Trophoblast cell (in vitro differentiated cells and primary cell): ENCODE measurements around the gene LEF1.

Source experiments
- DNase-seq, 2 donors: peaks; one replicate each; pipeline ENCODE4 v3.0.0-alpha.2; 2016
- H2AFZ ChIP-seq: 2 replicates; pipeline ENCODE4 v1.6.1; 2013; ENCODE audit warnings: low read length, moderate library complexity, mild to moderate bottlenecking; ENCODE audit not compliant: insufficient read depth, poor library complexity
- H2AK5ac ChIP-seq: 2 replicates; pipeline ENCODE4 v1.6.1; 2013; ENCODE audit warnings: mild to moderate bottlenecking, low read length
- H2BK120ac ChIP-seq: 2 replicates; pipeline ENCODE4 v1.6.1; 2013; ENCODE audit warnings: low read length, mild to moderate bottlenecking, moderate library complexity; ENCODE audit not compliant: insufficient read depth, poor library complexity
- H2BK12ac ChIP-seq: 2 replicates; pipeline ENCODE4 v1.6.1; 2013; ENCODE audit warnings: mild to moderate bottlenecking, low read length, moderate library complexity
- H2BK5ac ChIP-seq: 2 replicates; pipeline ENCODE4 v1.6.1; 2013; ENCODE audit warnings: low read length, low read depth, moderate library complexity, mild to moderate bottlenecking; ENCODE audit not compliant: poor library complexity
- H3K14ac ChIP-seq: 2 replicates; pipeline ENCODE4 v1.6.1; 2013; ENCODE audit warnings: mild to moderate bottlenecking, low read length
- H3K18ac ChIP-seq: 2 replicates; pipeline ENCODE4 v1.6.1; 2013; ENCODE audit warnings: mild to moderate bottlenecking, low read length
- H3K23ac ChIP-seq: 2 replicates; pipeline ENCODE4 v1.6.1; 2013; ENCODE audit warnings: low read length
- H3K27ac ChIP-seq: 2 replicates; pipeline ENCODE4 v1.5.1; 2013; ENCODE audit warnings: low read depth, mild to moderate bottlenecking, inconsistent platforms, low read length, moderate library complexity
- H3K27me3 ChIP-seq: 2 replicates; pipeline ENCODE4 v1.6.1; 2013; ENCODE audit warnings: inconsistent platforms, mild to moderate bottlenecking, low read length, moderate library complexity; ENCODE audit not compliant: insufficient read depth
- H3K36me3 ChIP-seq, 2 experiments: 1 replicate in 1 of 2; 2 replicates in 1 of 2; pipeline ENCODE4 v1.6.1; 2013; ENCODE audit warnings: low read length in 2 of 2, mild to moderate bottlenecking in 2 of 2, moderate library complexity in 1 of 2; ENCODE audit not compliant: insufficient read depth in 2 of 2, control insufficient read depth in 1 of 2
- H3K4ac ChIP-seq: 2 replicates; pipeline ENCODE4 v1.6.1; 2013; ENCODE audit warnings: low read depth, mild to moderate bottlenecking, low read length, moderate library complexity
- H3K4me1 ChIP-seq, 2 experiments: 1 replicate in 1 of 2; 2 replicates in 1 of 2; pipeline ENCODE4 v1.6.1; 2013; ENCODE audit warnings: low read length in 2 of 2, mild to moderate bottlenecking in 2 of 2, moderate library complexity in 1 of 2; ENCODE audit not compliant: insufficient read depth in 2 of 2, control insufficient read depth in 1 of 2
- H3K4me2 ChIP-seq: 2 replicates; pipeline ENCODE4 v1.6.1; 2013; ENCODE audit warnings: inconsistent platforms, mild to moderate bottlenecking, low read length, moderate library complexity
- H3K4me3 ChIP-seq: 2 replicates; pipeline ENCODE4 v1.5.1; 2013; ENCODE audit warnings: mild to moderate bottlenecking, low read depth, low read length, inconsistent platforms
- H3K79me1 ChIP-seq: one replicate; pipeline ENCODE4 v1.6.1; 2013; ENCODE audit warnings: low read length
- H3K79me2 ChIP-seq: 2 replicates; pipeline ENCODE4 v1.6.1; 2013; ENCODE audit warnings: low read length, mild to moderate bottlenecking; ENCODE audit not compliant: control insufficient read depth, insufficient read depth, poor library complexity
- H3K9ac ChIP-seq: 2 replicates; pipeline ENCODE4 v1.6.1; 2013; ENCODE audit warnings: mild to moderate bottlenecking, low read length
- H3K9me3 ChIP-seq: 2 replicates; pipeline ENCODE4 v1.6.1; 2013; ENCODE audit warnings: low read depth, mild to moderate bottlenecking, control low read depth, inconsistent platforms, low read length; ENCODE audit not compliant: insufficient read depth
- H4K12ac ChIP-seq: 2 replicates; pipeline ENCODE4 v1.6.1; 2013; ENCODE audit warnings: low read depth, mild to moderate bottlenecking, low read length, moderate library complexity
- H4K8ac ChIP-seq: 2 replicates; pipeline ENCODE4 v1.6.1; 2013; ENCODE audit warnings: low read depth, mild to moderate bottlenecking, low read length, moderate library complexity
- H4K91ac ChIP-seq: one replicate; pipeline ENCODE4 v1.6.1; 2013; ENCODE audit warnings: low read depth, mild to moderate bottlenecking, low read length, moderate library complexity
- WGBS: extraction: QIAGEN DNeasy Blood & Tissue Kit; methylation state at CpG from one replicate; pipeline ENCODE4 v1.1.7; 2013; ENCODE audit warnings: missing lambda C conversion rate; ENCODE audit not compliant: insufficient read length, insufficient coverage; ENCODE audit errors: extremely low coverage; 5-methylcytosine and 5-hydroxymethylcytosine counted together

The LEF1 gene

DNA sequence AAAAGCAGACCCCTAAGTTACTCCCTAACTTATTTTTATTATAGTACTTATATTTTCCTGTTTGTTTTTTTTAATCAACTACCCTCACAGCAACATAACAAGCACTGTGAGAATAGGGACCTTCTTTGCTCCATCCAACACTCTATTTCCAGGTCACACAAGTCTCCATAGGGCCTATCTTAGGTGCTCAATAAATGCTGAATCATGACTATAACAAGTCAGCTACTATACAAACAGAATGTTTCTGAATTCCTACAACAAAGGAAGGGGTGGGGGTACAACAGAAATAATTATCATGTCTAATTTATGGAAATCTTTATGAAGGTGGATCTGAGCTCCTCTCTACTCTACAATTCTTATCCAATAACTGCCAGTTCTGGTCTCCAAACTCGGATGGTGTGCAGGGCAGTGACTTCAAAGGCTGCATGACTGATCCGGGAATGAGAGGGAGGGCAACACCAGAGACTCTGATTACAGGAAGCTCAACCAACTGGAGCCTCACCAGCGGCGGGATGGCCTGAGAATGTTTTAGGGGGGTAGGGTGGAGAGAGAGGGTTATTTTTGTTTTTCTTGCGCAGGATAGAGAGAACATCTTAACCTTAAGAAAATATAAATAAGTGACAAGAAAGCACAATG lies 107.9 kb downstream of the LEF1 start:
- H3K79me1 ChIP-seq: peaks cover 9% of the 10 kb centered on the region
- WGBS: no CpG with 5 or more reads among the region's 5 CpGs
- no peak for DNase-seq
- H3K79me2 ChIP-seq: no peaks in the 10 kb centered on the region
- no peak overlapping the region for H3K4ac ChIP-seq
- no peak overlapping the region for H3K4me2 ChIP-seq
- H2AK5ac ChIP-seq: no peak overlapping the region
- H3K36me3 ChIP-seq: no peaks in the 10 kb centered on the region
- H2BK5ac ChIP-seq: no peak overlapping the region
- no peak overlapping the region for H3K23ac ChIP-seq
- H3K9me3 ChIP-seq: no peaks in the 10 kb centered on the region
- no peak overlapping the region for H2BK12ac ChIP-seq
- H2BK120ac ChIP-seq: no peak overlapping the region
- no peak overlapping the region for H4K91ac ChIP-seq
- no peaks in the 10 kb centered on the region for H3K27me3 ChIP-seq
- no peak overlapping the region for H4K8ac ChIP-seq
- no peak overlapping the region for H3K27ac ChIP-seq
- no peak overlapping the region for H3K9ac ChIP-seq
- H3K18ac ChIP-seq: no peak overlapping the region
- peaks cover 17 to 18% of the 10 kb centered on the region in 2 experiments for H3K4me1 ChIP-seq
- H3K4me3 ChIP-seq: no peak overlapping the region
- no peak overlapping the region for H2AFZ ChIP-seq
- no peak overlapping the region for H3K14ac ChIP-seq
- no peak overlapping the region for H4K12ac ChIP-seq

DNA sequence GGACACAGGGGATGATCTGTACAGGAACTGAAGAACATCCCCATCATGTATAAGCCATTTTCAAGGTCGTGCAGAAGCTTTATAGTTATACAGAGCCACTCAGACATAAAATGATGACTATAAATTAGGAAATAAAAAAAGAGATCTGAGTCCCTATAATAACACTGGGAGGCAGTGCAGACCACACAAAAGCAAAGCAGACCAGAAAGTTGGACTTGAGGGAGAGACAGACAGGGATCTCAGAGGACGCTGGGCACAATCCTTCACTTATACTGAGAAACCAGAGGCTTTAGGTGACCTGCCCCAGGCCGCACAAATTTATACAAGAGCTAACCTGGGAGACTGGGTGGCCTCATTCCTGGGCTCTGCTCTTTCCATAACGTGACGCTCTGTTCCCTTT lies 108.6 kb downstream of the LEF1 start:
- no peak overlapping the region for H3K27ac ChIP-seq
- H4K91ac ChIP-seq: peak overlapping the region; percentile 74
- H2BK12ac ChIP-seq: peak overlapping the region; percentile 54
- H3K4me2 ChIP-seq: no peak overlapping the region
- no peak overlapping the region for H2BK120ac ChIP-seq
- H3K23ac ChIP-seq: no peak overlapping the region
- H3K79me1 ChIP-seq: peaks cover 9% of the 10 kb centered on the region
- H3K18ac ChIP-seq: no peak overlapping the region
- H3K14ac ChIP-seq: no peak overlapping the region
- no peak overlapping the region for H2AFZ ChIP-seq
- no CpG with 5 or more reads among the region's 5 CpGs for WGBS
- no peak overlapping the region for H3K9ac ChIP-seq
- no peak overlapping the region for H4K12ac ChIP-seq
- no peaks in the 10 kb centered on the region for H3K27me3 ChIP-seq
- H3K36me3 ChIP-seq: no peaks in the 10 kb centered on the region
- H3K4me3 ChIP-seq: no peak overlapping the region
- no peak for DNase-seq
- H3K9me3 ChIP-seq: no peaks in the 10 kb centered on the region
- no peak overlapping the region for H2AK5ac ChIP-seq
- H3K4me1 ChIP-seq: peaks cover 17 to 18% of the 10 kb centered on the region in 2 experiments
- H2BK5ac ChIP-seq: peak overlapping the region; percentile 52
- H3K79me2 ChIP-seq: no peaks in the 10 kb centered on the region
- H4K8ac ChIP-seq: no peak overlapping the region
- no peak overlapping the region for H3K4ac ChIP-seq

DNA sequence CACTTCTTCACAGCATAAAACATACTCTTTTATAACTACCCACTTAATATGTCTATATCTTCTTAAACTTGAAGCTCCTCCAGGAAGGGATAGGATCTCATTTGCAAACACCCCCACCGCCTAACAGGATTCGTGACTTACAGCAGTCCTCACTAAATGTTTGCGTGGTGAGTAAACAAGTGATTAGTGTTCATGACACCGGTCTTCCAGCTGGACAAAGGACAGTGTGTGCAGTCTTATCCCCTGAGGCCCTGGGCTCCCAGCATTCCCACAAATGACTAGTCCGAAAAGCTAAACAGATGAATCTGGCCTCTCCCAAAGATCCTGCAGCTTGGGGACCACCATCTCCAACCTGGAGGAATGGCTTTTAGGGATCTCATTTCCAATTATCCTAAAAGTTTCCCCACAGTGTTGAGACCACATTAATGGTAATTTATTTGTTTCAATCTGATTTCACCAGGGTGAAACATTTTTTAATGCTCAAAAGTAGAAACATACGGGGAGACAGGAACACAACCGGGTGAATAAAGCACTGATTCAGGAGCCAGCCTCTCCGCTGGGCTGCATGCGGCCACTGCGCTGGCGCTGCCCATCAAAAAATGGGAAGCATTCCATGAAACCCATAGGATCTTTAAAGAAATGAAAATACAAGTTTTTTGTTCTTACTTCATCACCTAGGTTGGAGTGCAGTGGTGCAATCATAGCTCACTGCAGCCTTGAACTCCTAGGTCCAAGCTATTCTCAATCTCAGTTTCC lies 109.9 kb downstream of the LEF1 start:
- Histone ChIP-seq H3K27ac (peak overlapping the region; percentile 73), H2AFZ (no peak overlapping the region), H3K79me1 (peaks cover 9% of the 10 kb centered on the region), H4K12ac (no peak overlapping the region), H4K8ac (peak overlapping the region; percentile 74), H3K4me3 (no peak overlapping the region), H2BK12ac (peak overlapping the region; percentile 98), H3K27me3 (no peaks in the 10 kb centered on the region), H4K91ac (peak overlapping the region; percentile 88), H3K9me3 (no peaks in the 10 kb centered on the region), H2BK120ac (peak overlapping the region; percentile 80), H3K4me1 (peaks cover 17 to 18% of the 10 kb centered on the region in 2 experiments), H3K23ac (no peak overlapping the region), H3K4ac (no peak overlapping the region), H3K79me2 (no peaks in the 10 kb centered on the region), H2BK5ac (peak overlapping the region; percentile 94), H3K4me2 (no peak overlapping the region), H3K36me3 (peaks cover 0 to 5% of the 10 kb centered on the region in 2 experiments), H3K14ac (peak overlapping the region; percentile 77), H3K9ac (no peak overlapping the region), H2AK5ac (peak overlapping the region; percentile 87), H3K18ac (no peak overlapping the region)
- peak; percentile 91 to 96 for DNase-seq
- WGBS: no CpG with 5 or more reads among the region's 11 CpGs

DNA sequence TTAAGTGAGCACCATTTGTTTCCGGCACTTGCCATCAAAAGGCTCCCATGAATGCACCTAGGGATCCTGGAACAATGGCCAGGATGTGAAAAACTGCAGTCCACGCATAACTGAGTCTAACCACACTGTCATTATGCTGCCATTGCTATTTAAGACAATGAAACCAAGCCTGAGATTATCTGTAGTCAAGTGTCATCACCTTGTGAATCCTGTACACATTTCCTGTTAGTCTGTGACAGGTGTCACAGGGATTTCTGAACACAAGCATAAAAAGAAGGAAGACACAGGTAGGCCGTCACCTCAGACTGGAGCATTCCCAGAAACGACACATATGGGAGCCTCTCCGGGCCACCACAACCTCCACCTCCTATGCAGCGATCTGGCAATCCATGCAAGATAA lies 112.3 kb downstream of the LEF1 start:
- Histone ChIP-seq H3K4me1 (peaks cover 21% of the 10 kb centered on the region in 2 experiments), H3K4me2 (no peak overlapping the region), H3K9ac (no peak overlapping the region), H2AFZ (no peak overlapping the region), H3K4me3 (no peak overlapping the region), H3K4ac (no peak overlapping the region), H3K27ac (no peak overlapping the region), H4K12ac (no peak overlapping the region), H2BK12ac (no peak overlapping the region), H4K91ac (no peak overlapping the region), H3K23ac (no peak overlapping the region), H2AK5ac (no peak overlapping the region), H3K79me2 (no peaks in the 10 kb centered on the region), H3K18ac (no peak overlapping the region), H3K27me3 (no peaks in the 10 kb centered on the region), H2BK120ac (no peak overlapping the region), H3K36me3 (peaks cover 3 to 6% of the 10 kb centered on the region in 2 experiments), H3K9me3 (no peaks in the 10 kb centered on the region), H4K8ac (no peak overlapping the region), H3K79me1 (peaks cover 9% of the 10 kb centered on the region), H3K14ac (no peak overlapping the region), H2BK5ac (no peak overlapping the region)
- WGBS: no CpG with 5 or more reads among the region's 6 CpGs
- DNase-seq: no peak
